HepG2 (cell line): ENCODE data around the gene GPS1. TPM values are rescaled to one million over a fixed set of nuclear protein-coding genes. Genes with fewer than 3 reads are reported as not detected.
A peak's percentile ranks its signal among the peaks of the same experiment; 100 is the strongest.

ENCODE experiments used
- ATRX ChIP-seq: sonication (generic); formaldehyde crosslinking; IDR thresholded peaks from 2 replicates; pipeline ENCODE4 v1.4.0; 2020; ENCODE audit warnings: missing genetic modification reagents, borderline replicate concordance
- CAMTA2 ChIP-seq: sonication (generic); formaldehyde crosslinking; IDR thresholded peaks from 2 replicates; pipeline ENCODE4 v1.4.0; 2020; ENCODE audit warnings: mild to moderate bottlenecking, missing genetic modification reagents, borderline replicate concordance
- CBFB ChIP-seq: sonication (generic); formaldehyde crosslinking; IDR thresholded peaks from 2 replicates; pipeline ENCODE4 v1.4.0; 2020; ENCODE audit warnings: missing genetic modification reagents
- ETV5 ChIP-seq: IDR thresholded peaks from 2 replicates; pipeline ENCODE4 v1.6.1; 2018; ENCODE audit warnings: missing biosample characterization, missing genetic modification reagents, inconsistent platforms, borderline replicate concordance
- HIVEP1 ChIP-seq: sonication (generic); formaldehyde crosslinking; IDR thresholded peaks from 2 replicates; pipeline ENCODE4 v1.4.0; 2020; ENCODE audit warnings: mild to moderate bottlenecking, missing genetic modification reagents
- MBNL3 ChIP-seq: fragments of 250-450 bp; sonication (Bioruptor Pico); conservative IDR thresholded peaks from 2 replicates; pipeline ENCODE4 v1.8.0; 2022; ENCODE audit warnings: mild to moderate bottlenecking, inconsistent platforms
- NCOA2 ChIP-seq: sonication (generic); formaldehyde crosslinking; IDR thresholded peaks from 2 replicates; pipeline ENCODE4 v1.8.0; 2022; ENCODE audit warnings: inconsistent platforms
- RELA ChIP-seq: sonication (generic); formaldehyde crosslinking; IDR thresholded peaks from 2 replicates; pipeline ENCODE4 v1.4.0; 2020; ENCODE audit warnings: missing genetic modification reagents
- RNF2 ChIP-seq: fragments of 450-650 bp; conservative IDR thresholded peaks from 2 replicates; pipeline ENCODE4 v1.6.1; 2016; ENCODE audit warnings: low read depth
- TBP ChIP-seq: sonication (generic); formaldehyde crosslinking; IDR thresholded peaks from 2 replicates; pipeline ENCODE4 v1.5.0; 2020; ENCODE audit warnings: missing genetic modification reagents
- ZBTB20 ChIP-seq: sonication (generic); formaldehyde crosslinking; IDR thresholded peaks from 2 replicates; pipeline ENCODE4 v1.8.1; 2023; ENCODE audit warnings: missing genetic modification reagents, low read depth, mild to moderate bottlenecking, borderline replicate concordance
- ZNF180 ChIP-seq: sonication (generic); formaldehyde crosslinking; IDR thresholded peaks from 2 replicates; pipeline ENCODE4 v1.4.0; 2020; ENCODE audit warnings: low read depth, missing genetic modification reagents, borderline replicate concordance
- ZNF496 ChIP-seq: sonication (generic); formaldehyde crosslinking; IDR thresholded peaks from 2 replicates; pipeline ENCODE4 v1.8.1; 2023; ENCODE audit warnings: mild to moderate bottlenecking, moderate library complexity, missing genetic modification reagents; ENCODE audit not compliant: insufficient replicate concordance
- ZNF891 ChIP-seq: sonication (generic); formaldehyde crosslinking; IDR thresholded peaks from 2 replicates; pipeline ENCODE4 v1.5.0; 2020; ENCODE audit warnings: mild to moderate bottlenecking, missing genetic modification reagents
- ZSCAN25 ChIP-seq: sonication (generic); formaldehyde crosslinking; IDR thresholded peaks from 2 replicates; pipeline ENCODE4 v1.8.0; 2022; ENCODE audit warnings: mild to moderate bottlenecking, missing genetic modification reagents
- polyA plus RNA-seq, 8 experiments: library from polyadenylated mRNA; depleted of rRNA in 3 of 8; stranded (reverse) in 7 of 8; unstranded in 1 of 8; fragments of >200 nt; fragmentation: Illumina TruSeq in 4 of 8; extraction: Trizol in 4 of 8; gene quantifications; 2 replicates each; pipeline versions ENCODE4 v1.2.1 to v1.2.3, GENCODE V29; 2011 to 2016; ENCODE audit warnings: low read depth in 4 of 8, missing spikeins in 1 of 8, mixed read lengths in 1 of 8; ENCODE audit not compliant: insufficient read depth in 1 of 8
- total RNA-seq, 5 experiments: library from RNA; depleted of rRNA; stranded (reverse); fragments of >200 nt; fragmentation: Illumina TruSeq; extraction: Trizol; gene quantifications; 2 replicates each; pipeline ENCODE4 v1.2.3, GENCODE V29; 2016; ENCODE audit warnings: low read depth in 1 of 5
- TF ChIP-seq, protein P1 (sequence below): sonication (generic); formaldehyde crosslinking; IDR thresholded peaks from 2 replicates; pipeline ENCODE4 v1.5.0; 2020; ENCODE audit warnings: missing genetic modification reagents
- TF ChIP-seq, protein P2 (sequence below): sonication (generic); formaldehyde crosslinking; IDR thresholded peaks from 2 replicates; pipeline ENCODE4 v1.8.0; 2023; ENCODE audit warnings: mild to moderate bottlenecking, missing genetic modification reagents
- TF ChIP-seq, protein P3 (sequence below): sonication (generic); formaldehyde crosslinking; IDR thresholded peaks from 2 replicates; pipeline ENCODE4 v1.9.0; 2021; ENCODE audit warnings: missing genetic modification reagents, borderline replicate concordance
- TF ChIP-seq, protein P4 (sequence below): sonication (generic); formaldehyde crosslinking; IDR thresholded peaks from 2 replicates; pipeline ENCODE4 v1.5.1; 2020; ENCODE audit warnings: mild to moderate bottlenecking, missing genetic modification reagents, borderline replicate concordance

GPS1 gene
- total and polyA plus RNA-seq, 2 of the 13 experiments (the other 11 are each of a cell fraction or from before 2014, with no cell fraction given), result 124 to 128 TPM

DNA sequence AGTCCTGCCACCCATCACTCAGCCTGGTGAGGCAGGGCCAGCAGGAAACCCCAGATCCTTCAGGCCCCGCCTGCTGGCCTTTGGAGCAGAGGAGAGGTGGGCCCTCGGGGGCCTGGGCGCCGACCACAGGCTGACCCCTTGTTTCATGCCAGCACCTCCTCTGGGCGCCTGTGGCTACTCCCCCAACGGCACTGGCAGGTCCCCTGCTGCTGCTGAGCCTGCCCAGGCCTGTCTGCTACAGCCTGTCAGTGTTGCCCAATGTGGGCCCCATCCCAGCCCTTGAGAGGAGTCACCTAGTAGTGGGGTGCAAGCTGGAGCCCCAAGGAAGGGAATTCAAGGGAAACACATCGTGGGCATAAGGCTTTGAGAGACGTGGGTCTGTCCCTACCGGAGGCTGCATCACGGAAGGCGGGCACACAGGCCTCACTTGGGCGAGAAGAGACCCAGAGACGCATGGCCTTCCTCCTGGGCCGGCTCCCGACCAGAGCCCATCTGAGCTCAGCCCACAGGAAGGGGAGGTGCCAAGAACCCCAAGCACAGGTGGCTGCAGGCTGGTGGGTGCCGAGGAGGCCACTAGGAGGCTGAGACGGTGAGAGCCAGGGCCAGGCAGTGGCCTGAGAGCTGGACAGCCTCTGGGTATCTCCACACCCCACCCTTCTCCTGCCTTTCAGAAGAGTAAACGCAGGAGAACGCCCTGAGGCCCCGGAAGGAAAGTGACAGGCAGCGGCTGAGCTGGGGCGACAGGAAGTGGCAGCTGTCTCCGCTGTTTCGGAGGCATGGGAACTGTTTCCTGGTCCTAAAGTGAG, 54.4 kb downstream of the GPS1 start (continued):
- TF ChIP-seq NCOA2 (CRISPR knock-in tag) (peak; percentile 65), ZSCAN25 (peak; percentile 90), ZBTB20 (peak; percentile 37; the same call in 1 of the 2 replicates), ZNF180 (CRISPR knock-in tag) (no peak), ATRX (no peak), TBP (no peak), CAMTA2 (CRISPR knock-in tag) (peak; percentile 14; the same call in 1 of the 2 replicates), MBNL3 (CRISPR knock-in tag) (no peak), RELA (no peak; the same call in 1 of the 2 replicates), ETV5 (CRISPR knock-in tag) (peak; percentile 93), HIVEP1 (no peak; the same call in 1 of the 2 replicates), RNF2 (peak; percentile 60; the same call in 1 of the 2 replicates), ZNF891 (CRISPR knock-in tag) (no peak; the same call in 1 of the 2 replicates), ZNF496 (CRISPR knock-in tag) (no peak), CBFB (CRISPR knock-in tag) (peak; percentile 59; the same call in 1 of the 2 replicates)
- TF ChIP-seq, protein P1, sequence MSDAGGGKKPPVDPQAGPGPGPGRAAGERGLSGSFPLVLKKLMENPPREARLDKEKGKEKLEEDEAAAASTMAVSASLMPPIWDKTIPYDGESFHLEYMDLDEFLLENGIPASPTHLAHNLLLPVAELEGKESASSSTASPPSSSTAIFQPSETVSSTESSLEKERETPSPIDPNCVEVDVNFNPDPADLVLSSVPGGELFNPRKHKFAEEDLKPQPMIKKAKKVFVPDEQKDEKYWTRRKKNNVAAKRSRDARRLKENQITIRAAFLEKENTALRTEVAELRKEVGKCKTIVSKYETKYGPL (CRISPR knock-in tag), result 0 out of 2 replicates have a peak, but pooled peaks have one; percentile 20
- TF ChIP-seq, protein P2, sequence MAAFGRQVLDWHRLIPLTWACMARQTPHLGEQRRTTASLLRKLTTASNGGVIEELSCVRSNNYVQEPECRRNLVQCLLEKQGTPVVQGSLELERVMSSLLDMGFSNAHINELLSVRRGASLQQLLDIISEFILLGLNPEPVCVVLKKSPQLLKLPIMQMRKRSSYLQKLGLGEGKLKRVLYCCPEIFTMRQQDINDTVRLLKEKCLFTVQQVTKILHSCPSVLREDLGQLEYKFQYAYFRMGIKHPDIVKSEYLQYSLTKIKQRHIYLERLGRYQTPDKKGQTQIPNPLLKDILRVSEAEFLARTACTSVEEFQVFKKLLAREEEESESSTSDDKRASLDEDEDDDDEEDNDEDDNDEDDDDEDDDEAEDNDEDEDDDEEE (CRISPR knock-in tag), result peak; percentile 90; the same call in 1 of the 2 replicates
- TF ChIP-seq, protein P3, sequence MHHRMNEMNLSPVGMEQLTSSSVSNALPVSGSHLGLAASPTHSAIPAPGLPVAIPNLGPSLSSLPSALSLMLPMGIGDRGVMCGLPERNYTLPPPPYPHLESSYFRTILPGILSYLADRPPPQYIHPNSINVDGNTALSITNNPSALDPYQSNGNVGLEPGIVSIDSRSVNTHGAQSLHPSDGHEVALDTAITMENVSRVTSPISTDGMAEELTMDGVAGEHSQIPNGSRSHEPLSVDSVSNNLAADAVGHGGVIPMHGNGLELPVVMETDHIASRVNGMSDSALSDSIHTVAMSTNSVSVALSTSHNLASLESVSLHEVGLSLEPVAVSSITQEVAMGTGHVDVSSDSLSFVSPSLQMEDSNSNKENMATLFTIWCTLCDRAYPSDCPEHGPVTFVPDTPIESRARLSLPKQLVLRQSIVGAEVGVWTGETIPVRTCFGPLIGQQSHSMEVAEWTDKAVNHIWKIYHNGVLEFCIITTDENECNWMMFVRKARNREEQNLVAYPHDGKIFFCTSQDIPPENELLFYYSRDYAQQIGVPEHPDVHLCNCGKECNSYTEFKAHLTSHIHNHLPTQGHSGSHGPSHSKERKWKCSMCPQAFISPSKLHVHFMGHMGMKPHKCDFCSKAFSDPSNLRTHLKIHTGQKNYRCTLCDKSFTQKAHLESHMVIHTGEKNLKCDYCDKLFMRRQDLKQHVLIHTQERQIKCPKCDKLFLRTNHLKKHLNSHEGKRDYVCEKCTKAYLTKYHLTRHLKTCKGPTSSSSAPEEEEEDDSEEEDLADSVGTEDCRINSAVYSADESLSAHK, result no peak
- TF ChIP-seq, protein P4, sequence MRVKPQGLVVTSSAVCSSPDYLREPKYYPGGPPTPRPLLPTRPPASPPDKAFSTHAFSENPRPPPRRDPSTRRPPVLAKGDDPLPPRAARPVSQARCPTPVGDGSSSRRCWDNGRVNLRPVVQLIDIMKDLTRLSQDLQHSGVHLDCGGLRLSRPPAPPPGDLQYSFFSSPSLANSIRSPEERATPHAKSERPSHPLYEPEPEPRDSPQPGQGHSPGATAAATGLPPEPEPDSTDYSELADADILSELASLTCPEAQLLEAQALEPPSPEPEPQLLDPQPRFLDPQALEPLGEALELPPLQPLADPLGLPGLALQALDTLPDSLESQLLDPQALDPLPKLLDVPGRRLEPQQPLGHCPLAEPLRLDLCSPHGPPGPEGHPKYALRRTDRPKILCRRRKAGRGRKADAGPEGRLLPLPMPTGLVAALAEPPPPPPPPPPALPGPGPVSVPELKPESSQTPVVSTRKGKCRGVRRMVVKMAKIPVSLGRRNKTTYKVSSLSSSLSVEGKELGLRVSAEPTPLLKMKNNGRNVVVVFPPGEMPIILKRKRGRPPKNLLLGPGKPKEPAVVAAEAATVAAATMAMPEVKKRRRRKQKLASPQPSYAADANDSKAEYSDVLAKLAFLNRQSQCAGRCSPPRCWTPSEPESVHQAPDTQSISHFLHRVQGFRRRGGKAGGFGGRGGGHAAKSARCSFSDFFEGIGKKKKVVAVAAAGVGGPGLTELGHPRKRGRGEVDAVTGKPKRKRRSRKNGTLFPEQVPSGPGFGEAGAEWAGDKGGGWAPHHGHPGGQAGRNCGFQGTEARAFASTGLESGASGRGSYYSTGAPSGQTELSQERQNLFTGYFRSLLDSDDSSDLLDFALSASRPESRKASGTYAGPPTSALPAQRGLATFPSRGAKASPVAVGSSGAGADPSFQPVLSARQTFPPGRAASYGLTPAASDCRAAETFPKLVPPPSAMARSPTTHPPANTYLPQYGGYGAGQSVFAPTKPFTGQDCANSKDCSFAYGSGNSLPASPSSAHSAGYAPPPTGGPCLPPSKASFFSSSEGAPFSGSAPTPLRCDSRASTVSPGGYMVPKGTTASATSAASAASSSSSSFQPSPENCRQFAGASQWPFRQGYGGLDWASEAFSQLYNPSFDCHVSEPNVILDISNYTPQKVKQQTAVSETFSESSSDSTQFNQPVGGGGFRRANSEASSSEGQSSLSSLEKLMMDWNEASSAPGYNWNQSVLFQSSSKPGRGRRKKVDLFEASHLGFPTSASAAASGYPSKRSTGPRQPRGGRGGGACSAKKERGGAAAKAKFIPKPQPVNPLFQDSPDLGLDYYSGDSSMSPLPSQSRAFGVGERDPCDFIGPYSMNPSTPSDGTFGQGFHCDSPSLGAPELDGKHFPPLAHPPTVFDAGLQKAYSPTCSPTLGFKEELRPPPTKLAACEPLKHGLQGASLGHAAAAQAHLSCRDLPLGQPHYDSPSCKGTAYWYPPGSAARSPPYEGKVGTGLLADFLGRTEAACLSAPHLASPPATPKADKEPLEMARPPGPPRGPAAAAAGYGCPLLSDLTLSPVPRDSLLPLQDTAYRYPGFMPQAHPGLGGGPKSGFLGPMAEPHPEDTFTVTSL (CRISPR knock-in tag), result no peak
